ENCODE data around the gene TRMT1L. TPM values are rescaled to one million over a fixed set of nuclear protein-coding genes. Genes with fewer than 3 reads are reported as not detected.

TRMT1L gene
- total and polyA plus RNA-seq, 2 donors = 15.6 to 18.9 TPM

DNA sequence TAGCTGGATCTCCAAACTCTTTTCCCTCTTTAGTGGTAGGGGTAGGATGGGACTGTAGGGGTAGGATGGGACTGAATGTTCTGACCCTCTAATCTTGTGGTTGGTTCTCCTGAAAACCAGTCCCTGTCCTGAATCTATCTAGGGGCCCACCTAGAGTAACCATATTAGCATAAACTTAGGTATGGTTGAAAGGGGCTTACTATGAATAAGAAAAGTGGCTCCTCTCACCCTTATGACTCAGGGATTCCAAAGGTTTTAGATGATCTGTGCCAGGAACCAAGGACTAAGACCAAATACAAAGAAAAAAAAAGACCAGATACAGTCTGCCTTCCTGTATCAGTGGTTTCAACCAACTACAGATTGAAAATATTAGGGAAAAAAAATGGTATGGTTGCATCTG is 82.4 kb downstream of the TRMT1L start:
- DNase-seq (ENCODE audit: low read depth in 6 of 9, low spot score in 9 of 9) = no peak
- Histone ChIP-seq H3K4me1 (ENCODE audit: control insufficient read depth in 2 of 2, insufficient read depth in 2 of 2, low read length in 2 of 2) (no peaks in the 10 kb centered on the region), H3K4me3 (ENCODE audit: low read length in 2 of 2) (no peak overlapping the region), H3K27ac (ENCODE audit: low read depth in 1 of 2, low read length in 1 of 2) (no peak overlapping the region), H3K36me3 (ENCODE audit: control insufficient read depth in 2 of 2, insufficient read depth in 2 of 2, low read length in 1 of 2) (no peaks in the 10 kb centered on the region), H3K9me3 (ENCODE audit: control insufficient read depth in 2 of 2, insufficient read depth in 1 of 2, low read length in 1 of 2) (no peaks in the 10 kb centered on the region), H3K27me3 (ENCODE audit: control insufficient read depth in 2 of 2, insufficient read depth in 1 of 2, low read length in 1 of 2) (no peaks in the 10 kb centered on the region)

DNA sequence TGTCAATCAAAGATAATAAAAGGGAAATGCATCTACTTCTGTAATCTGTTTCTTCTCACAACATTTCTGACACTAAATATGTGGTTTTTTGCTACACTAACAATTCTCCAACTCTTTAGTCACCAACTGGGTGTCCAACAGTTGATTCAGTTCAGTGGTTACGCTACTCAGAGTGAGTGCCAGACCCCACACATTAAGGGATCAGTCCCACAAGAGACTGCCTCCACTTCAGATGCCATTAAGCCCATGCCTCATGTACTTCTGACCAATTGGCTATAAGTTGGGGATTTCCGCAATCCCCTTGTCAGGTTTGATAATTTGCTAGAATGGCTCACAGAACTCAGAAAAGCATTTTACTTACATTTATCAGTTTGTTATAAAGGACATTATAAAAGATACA is 83.0 kb downstream of the TRMT1L start:
- H3K4me3 ChIP-seq (ENCODE audit: low read length in 2 of 2) = no peak overlapping the region
- DNase-seq (ENCODE audit: low read depth in 6 of 9, low spot score in 9 of 9) = no peak
- H3K4me1 ChIP-seq (ENCODE audit: control insufficient read depth in 2 of 2, insufficient read depth in 2 of 2, low read length in 2 of 2) = no peaks in the 10 kb centered on the region
- no peaks in the 10 kb centered on the region for H3K27me3 ChIP-seq (ENCODE audit: control insufficient read depth in 2 of 2, insufficient read depth in 1 of 2, low read length in 1 of 2)
- H3K9me3 ChIP-seq (ENCODE audit: control insufficient read depth in 2 of 2, insufficient read depth in 1 of 2, low read length in 1 of 2) = no peaks in the 10 kb centered on the region
- no peaks in the 10 kb centered on the region for H3K36me3 ChIP-seq (ENCODE audit: control insufficient read depth in 2 of 2, insufficient read depth in 2 of 2, low read length in 1 of 2)
- 99% methylated on average over 2 of the region's 2 CpGs for WGBS
- H3K27ac ChIP-seq (ENCODE audit: low read depth in 1 of 2, low read length in 1 of 2) = no peak overlapping the region

DNA sequence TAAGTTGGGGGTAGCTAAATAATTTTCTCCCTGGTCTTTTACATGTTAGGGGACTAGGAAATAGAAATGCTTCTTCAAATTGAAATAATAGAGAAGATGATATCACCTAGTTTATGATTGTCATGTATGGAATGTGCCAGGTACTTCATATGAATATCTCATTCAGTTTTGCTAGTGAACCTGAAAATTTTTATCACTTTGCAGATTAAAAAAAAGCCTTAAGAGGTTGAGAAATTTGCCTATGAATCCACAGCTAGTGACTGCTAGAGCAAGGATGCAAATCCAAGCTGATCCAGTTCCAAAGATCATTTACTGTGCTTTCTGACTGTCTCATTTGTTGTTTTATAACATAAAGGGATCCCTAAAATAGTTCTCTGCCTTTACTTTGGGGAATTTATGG is 86.7 kb downstream of the TRMT1L start:
- H3K27me3 ChIP-seq (ENCODE audit: control insufficient read depth in 2 of 2, insufficient read depth in 1 of 2, low read length in 1 of 2) = no peaks in the 10 kb centered on the region

DNA sequence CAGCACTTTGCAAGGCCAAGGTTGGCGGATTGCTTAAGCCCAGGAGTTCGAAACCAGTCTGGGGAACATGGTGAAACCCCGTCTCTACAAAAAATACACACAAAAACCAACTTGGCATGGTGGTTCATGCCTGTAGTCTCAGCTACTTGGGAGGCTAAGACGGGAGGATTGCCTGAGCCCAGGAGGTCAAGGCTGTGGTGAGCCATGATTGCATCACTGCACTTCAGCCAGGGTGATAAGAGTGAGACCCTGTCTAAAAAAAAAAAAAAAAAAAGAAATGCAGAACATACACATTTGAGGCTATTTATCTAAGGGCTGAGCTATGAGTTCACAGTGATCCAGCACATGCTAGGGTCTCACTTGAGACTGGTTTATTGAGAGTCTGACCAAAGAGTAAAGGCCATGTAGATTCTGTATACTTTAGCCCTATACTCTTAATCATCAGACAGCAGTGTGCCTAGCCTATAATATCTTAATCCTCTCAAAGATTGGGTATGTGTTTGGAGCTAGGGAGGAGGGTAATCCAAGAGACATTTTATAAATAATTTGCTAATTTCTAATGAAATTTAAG is 87.5 kb downstream of the TRMT1L start:
- H3K27ac ChIP-seq (ENCODE audit: low read depth in 1 of 2, low read length in 1 of 2) = no peak overlapping the region
- H3K36me3 ChIP-seq (ENCODE audit: control insufficient read depth in 2 of 2, insufficient read depth in 2 of 2, low read length in 1 of 2) = no peaks in the 10 kb centered on the region
- H3K9me3 ChIP-seq (ENCODE audit: control insufficient read depth in 2 of 2, insufficient read depth in 1 of 2, low read length in 1 of 2) = peaks cover 0 to 4% of the 10 kb centered on the region in 2 donors
- 97% methylated on average over 4 of the region's 4 CpGs for WGBS
- no peaks in the 10 kb centered on the region for H3K27me3 ChIP-seq (ENCODE audit: control insufficient read depth in 2 of 2, insufficient read depth in 1 of 2, low read length in 1 of 2)
- no peak for DNase-seq (ENCODE audit: low read depth in 6 of 9, low spot score in 9 of 9)
- H3K4me3 ChIP-seq (ENCODE audit: low read length in 2 of 2) = no peak overlapping the region
- no peaks in the 10 kb centered on the region for H3K4me1 ChIP-seq (ENCODE audit: control insufficient read depth in 2 of 2, insufficient read depth in 2 of 2, low read length in 2 of 2)

More for the DNA sequence above, 86.7 kb downstream of the TRMT1L start:
- Histone ChIP-seq H3K27ac (ENCODE audit: low read depth in 1 of 2, low read length in 1 of 2) (no peak overlapping the region), H3K4me1 (ENCODE audit: control insufficient read depth in 2 of 2, insufficient read depth in 2 of 2, low read length in 2 of 2) (no peaks in the 10 kb centered on the region), H3K9me3 (ENCODE audit: control insufficient read depth in 2 of 2, insufficient read depth in 1 of 2, low read length in 1 of 2) (peaks cover 0 to 4% of the 10 kb centered on the region in 2 donors), H3K36me3 (ENCODE audit: control insufficient read depth in 2 of 2, insufficient read depth in 2 of 2, low read length in 1 of 2) (no peaks in the 10 kb centered on the region), H3K4me3 (ENCODE audit: low read length in 2 of 2) (no peak overlapping the region)
- no peak for DNase-seq (ENCODE audit: low read depth in 6 of 9, low spot score in 9 of 9)

DNA sequence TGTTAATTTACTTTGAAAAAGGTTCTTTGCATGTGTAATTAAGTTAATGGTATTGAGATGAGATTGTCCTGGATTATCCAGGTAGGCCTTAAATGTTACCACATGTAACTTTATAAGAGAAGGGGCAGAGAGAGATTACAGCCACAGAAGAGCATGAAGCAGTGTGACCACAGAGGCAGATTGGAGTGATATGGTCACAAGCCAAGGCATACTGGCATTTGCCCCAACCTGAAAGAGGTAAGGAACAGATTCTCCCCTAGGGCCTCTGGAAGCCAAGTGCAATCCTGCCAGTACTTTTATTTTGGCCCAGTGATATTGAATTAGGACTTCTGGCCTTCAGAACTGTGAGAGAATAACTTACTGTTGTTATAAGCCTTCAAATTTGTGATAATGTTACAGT is 88.4 kb downstream of the TRMT1L start:
- H3K27me3 ChIP-seq (ENCODE audit: control insufficient read depth in 2 of 2, insufficient read depth in 1 of 2, low read length in 1 of 2) = no peaks in the 10 kb centered on the region
- H3K27ac ChIP-seq (ENCODE audit: low read depth in 1 of 2, low read length in 1 of 2) = no peak overlapping the region
- DNase-seq (ENCODE audit: low read depth in 6 of 9, low spot score in 9 of 9) = no peak
- H3K9me3 ChIP-seq (ENCODE audit: control insufficient read depth in 2 of 2, insufficient read depth in 1 of 2, low read length in 1 of 2) = peaks cover 0 to 4% of the 10 kb centered on the region in 2 donors
- no peaks in the 10 kb centered on the region for H3K4me1 ChIP-seq (ENCODE audit: control insufficient read depth in 2 of 2, insufficient read depth in 2 of 2, low read length in 2 of 2)
- H3K36me3 ChIP-seq (ENCODE audit: control insufficient read depth in 2 of 2, insufficient read depth in 2 of 2, low read length in 1 of 2) = no peaks in the 10 kb centered on the region
- no peak overlapping the region for H3K4me3 ChIP-seq (ENCODE audit: low read length in 2 of 2)

Other genes with a start within 250 kb of the TRMT1L start
- gene NIBAN1, start 182.4 kb downstream of the TRMT1L start, total RNA-seq = 14.3 TPM
- gene NIBAN1, start 182.4 kb downstream of the TRMT1L start, polyA plus RNA-seq = 21.4 TPM
- 19.3 TPM for gene RNF2, start 111.4 kb downstream of the TRMT1L start, total RNA-seq
- 9.8 TPM for gene RNF2, start 111.4 kb downstream of the TRMT1L start, polyA plus RNA-seq
- 8.3 TPM for gene SWT1, start 214 bp upstream of the TRMT1L start, total RNA-seq
- 6.8 TPM for gene SWT1, start 214 bp upstream of the TRMT1L start, polyA plus RNA-seq
- 69.7 TPM for gene IVNS1ABP, start 160.3 kb upstream of the TRMT1L start, total RNA-seq
- gene IVNS1ABP, start 160.3 kb upstream of the TRMT1L start, polyA plus RNA-seq = 70.0 TPM